Activated CD4-positive, alpha-beta T cell treated with anti-CD3 and anti-CD28 coated beads for 36 hours (primary cell): ENCODE measurements around the gene FREM2. TPM values are rescaled to one million over a fixed set of nuclear protein-coding genes. Genes with fewer than 3 reads are reported as not detected.
A peak's percentile ranks its signal among the peaks of the same experiment; 100 is the strongest.

ENCODE experiments used
- ATAC-seq: fragments of 200-7000 bp; cut with Tn5 transposase; one replicate; pipeline ENCODE4 v1.10.0; 2021; ENCODE audit warnings: mild to moderate bottlenecking, moderate library complexity
- CTCF ChIA-PET: fragments of 350-600 bp; sonication (Branson Sonifier 250); formaldehyde crosslinking; loops from one replicate; lab custom pipeline; 2021; ENCODE audit warnings: antibody characterized with exemption; lab: Charles Lee
- POLR2A ChIA-PET: fragments of 350-600 bp; sonication (Branson Sonifier 250); formaldehyde crosslinking; loops from one replicate; lab custom pipeline; 2021; ENCODE audit warnings: antibody characterized with exemption, inconsistent platforms; lab: Charles Lee
- DNase-seq: peaks from one replicate; pipeline ENCODE4 v3.0.0-alpha.2; 2020
- H3K27ac Mint-ChIP-seq: one replicate; pipeline ENCODE4 v1.8.0; 2021; ENCODE audit warnings: mixed read lengths
- H3K27me3 Mint-ChIP-seq: one replicate; pipeline ENCODE4 v1.8.0; 2021; ENCODE audit warnings: mixed read lengths
- H3K36me3 Mint-ChIP-seq: one replicate; pipeline ENCODE4 v1.8.0; 2021; ENCODE audit warnings: low read depth, mixed read lengths
- H3K4me1 Mint-ChIP-seq: one replicate; pipeline ENCODE4 v1.8.0; 2021; ENCODE audit warnings: mixed read lengths
- H3K4me3 Mint-ChIP-seq: one replicate; pipeline ENCODE4 v1.8.0; 2021; ENCODE audit warnings: mild to moderate bottlenecking, moderate library complexity, mixed read lengths
- H3K9me3 Mint-ChIP-seq: one replicate; pipeline ENCODE4 v1.8.0; 2021; ENCODE audit warnings: low read depth, mixed read lengths
- intact Hi-C, 2 experiments: fragments of 100-400 bp; cut with DNase I in 1 of 2; cut with micrococcal nuclease in 1 of 2; formaldehyde crosslinking; loops; one replicate each; pipeline versions ENCODE4 v1.14.2 to v1.15.1; 2022 to 2024; cut with DNase I, micrococcal nuclease
- total RNA-seq, 2 experiments: library from RNA; stranded (reverse); gene quantifications; one replicate each; pipeline ENCODE4 v1.2.3, GENCODE V29; 2021

Gene FREM2
- total RNA-seq, 2 experiments from 2014 or later: not detected

- no peaks in the 10 kb centered on the region for H3K9me3 Mint-ChIP-seq
- H3K36me3 Mint-ChIP-seq: no peaks in the 10 kb centered on the region
- ChIA-PET CTCF (interaction anchor here (0.6 kb wide), 1 partner anchor 317 kb away, joined by 3 read pairs; no protein-coding TSS in a partner anchor), POLR2A (no interaction called here)
- no peaks in the 10 kb centered on the region for H3K4me1 Mint-ChIP-seq
- DNase-seq (no peak), ATAC-seq (no peak)
- H3K4me3 Mint-ChIP-seq: no peak overlapping the region
- H3K27ac Mint-ChIP-seq: no peak overlapping the region
- peaks cover 8% of the 10 kb centered on the region for H3K27me3 Mint-ChIP-seq
- intact Hi-C loops: no loop called here
These were observed 161.5 kb downstream of the FREM2 start for GRCh38 chr13:38848360-38848759.

- Mint-ChIP-seq H3K9me3 (no peaks in the 10 kb centered on the region), H3K27ac (no peak overlapping the region), H3K27me3 (peaks cover 8% of the 10 kb centered on the region), H3K4me1 (no peaks in the 10 kb centered on the region), H3K4me3 (no peak overlapping the region), H3K36me3 (no peaks in the 10 kb centered on the region)
- intact Hi-C loops: no loop called here
- ChIA-PET CTCF (no interaction called here), POLR2A (no interaction called here)
- DNase-seq: no peak
- no peak for ATAC-seq
These were observed 162.4 kb downstream of the FREM2 start for GRCh38 chr13:38849315-38849714.

- Mint-ChIP-seq H3K36me3 (no peaks in the 10 kb centered on the region), H3K4me1 (peaks cover under 1% of the 10 kb centered on the region), H3K27me3 (peaks cover 6% of the 10 kb centered on the region), H3K9me3 (no peaks in the 10 kb centered on the region), H3K27ac (no peak overlapping the region), H3K4me3 (no peak overlapping the region)
- no peak for DNase-seq
- CTCF ChIA-PET: no interaction called here
- intact Hi-C loops: no loop called here
- POLR2A ChIA-PET: no interaction called here
- ATAC-seq: no peak
These were observed 164.2 kb downstream of the FREM2 start for GRCh38 chr13:38850868-38851626.

GRCh38 chr13:38854226-38854625 lies 167.3 kb downstream of the FREM2 start:
- H3K27ac Mint-ChIP-seq: no peak overlapping the region
- no peaks in the 10 kb centered on the region for H3K9me3 Mint-ChIP-seq
- H3K27me3 Mint-ChIP-seq: peaks cover 8% of the 10 kb centered on the region
- H3K36me3 Mint-ChIP-seq: no peaks in the 10 kb centered on the region
- ATAC-seq (no peak), DNase-seq (no peak)
- intact Hi-C loops: no loop called here
- no peak overlapping the region for H3K4me3 Mint-ChIP-seq
- peaks cover 2% of the 10 kb centered on the region for H3K4me1 Mint-ChIP-seq
- ChIA-PET CTCF (interaction anchor here (1.2 kb wide), 1 partner anchor 10 kb away, joined by 3 read pairs; no protein-coding TSS in a partner anchor), POLR2A (no interaction called here)

GRCh38 chr13:38856065-38856464 lies 169.2 kb downstream of the FREM2 start:
- H3K4me3 Mint-ChIP-seq: no peak overlapping the region
- H3K9me3 Mint-ChIP-seq: no peaks in the 10 kb centered on the region
- no peaks in the 10 kb centered on the region for H3K36me3 Mint-ChIP-seq
- peaks cover 4% of the 10 kb centered on the region for H3K27me3 Mint-ChIP-seq
- ChIA-PET POLR2A (no interaction called here), CTCF (no interaction called here)
- H3K27ac Mint-ChIP-seq: no peak overlapping the region
- no peak for DNase-seq
- peak; percentile 23 for ATAC-seq
- peaks cover 2% of the 10 kb centered on the region for H3K4me1 Mint-ChIP-seq
- intact Hi-C loops: no loop called here

- intact Hi-C loops: no loop called here
- DNase-seq (no peak), ATAC-seq (no peak)
- H3K9me3 Mint-ChIP-seq: no peaks in the 10 kb centered on the region
- no peak overlapping the region for H3K4me3 Mint-ChIP-seq
- no peaks in the 10 kb centered on the region for H3K4me1 Mint-ChIP-seq
- ChIA-PET CTCF (interaction anchor here (1.8 kb wide), 1 partner anchor 9 kb away, joined by 5 read pairs; no protein-coding TSS in a partner anchor), POLR2A (no interaction called here)
- peaks cover 4% of the 10 kb centered on the region for H3K27me3 Mint-ChIP-seq
- H3K36me3 Mint-ChIP-seq: no peaks in the 10 kb centered on the region
- no peak overlapping the region for H3K27ac Mint-ChIP-seq
These were observed 175.6 kb downstream of the FREM2 start for GRCh38 chr13:38862443-38862842.

GRCh38 chr13:38863536-38863935 lies 176.7 kb downstream of the FREM2 start:
- ATAC-seq: no peak
- no peak overlapping the region for H3K27ac Mint-ChIP-seq
- no peaks in the 10 kb centered on the region for H3K9me3 Mint-ChIP-seq
- no peaks in the 10 kb centered on the region for H3K4me1 Mint-ChIP-seq
- DNase-seq: no peak
- H3K36me3 Mint-ChIP-seq: no peaks in the 10 kb centered on the region
- no peak overlapping the region for H3K4me3 Mint-ChIP-seq
- CTCF ChIA-PET: no interaction called here
- POLR2A ChIA-PET: no interaction called here
- intact Hi-C loops: no loop called here
- peaks cover 7% of the 10 kb centered on the region for H3K27me3 Mint-ChIP-seq

GRCh38 chr13:38866649-38867048 lies 179.8 kb downstream of the FREM2 start:
- H3K27ac Mint-ChIP-seq: no peak overlapping the region
- intact Hi-C loops: no loop called here
- no peak overlapping the region for H3K4me3 Mint-ChIP-seq
- CTCF ChIA-PET: interaction anchor here (0.6 to 1.6 kb wide), 2 partner anchors 40 to 172 kb away, joined by 3 to 4 read pairs; no protein-coding TSS in a partner anchor
- ATAC-seq: no peak
- no peaks in the 10 kb centered on the region for H3K9me3 Mint-ChIP-seq
- peaks cover 8% of the 10 kb centered on the region for H3K27me3 Mint-ChIP-seq
- POLR2A ChIA-PET: no interaction called here
- H3K36me3 Mint-ChIP-seq: no peaks in the 10 kb centered on the region
- no peaks in the 10 kb centered on the region for H3K4me1 Mint-ChIP-seq
- DNase-seq: no peak

- ChIA-PET POLR2A (no interaction called here), CTCF (no interaction called here)
- H3K9me3 Mint-ChIP-seq: no peaks in the 10 kb centered on the region
- no peaks in the 10 kb centered on the region for H3K36me3 Mint-ChIP-seq
- intact Hi-C loops: no loop called here
- H3K27ac Mint-ChIP-seq: no peak overlapping the region
- H3K4me1 Mint-ChIP-seq: no peaks in the 10 kb centered on the region
- no peak overlapping the region for H3K4me3 Mint-ChIP-seq
- DNase-seq: no peak
- H3K27me3 Mint-ChIP-seq: peaks cover 13% of the 10 kb centered on the region
- no peak for ATAC-seq
These were observed 181.5 kb downstream of the FREM2 start for GRCh38 chr13:38868399-38868798.

GRCh38 chr13:38868870-38869269 lies 182.0 kb downstream of the FREM2 start:
- no peak for DNase-seq
- no peaks in the 10 kb centered on the region for H3K4me1 Mint-ChIP-seq
- H3K9me3 Mint-ChIP-seq: no peaks in the 10 kb centered on the region
- intact Hi-C loops: no loop called here
- no peak overlapping the region for H3K4me3 Mint-ChIP-seq
- H3K36me3 Mint-ChIP-seq: no peaks in the 10 kb centered on the region
- CTCF ChIA-PET: interaction anchor here (1.5 kb wide), 1 partner anchor 24 kb away, joined by 3 read pairs; no protein-coding TSS in a partner anchor
- peaks cover 14% of the 10 kb centered on the region for H3K27me3 Mint-ChIP-seq
- no peak for ATAC-seq
- H3K27ac Mint-ChIP-seq: no peak overlapping the region
- POLR2A ChIA-PET: no interaction called here

GRCh38 chr13:38871275-38871674 lies 184.4 kb downstream of the FREM2 start:
- ATAC-seq: no peak
- ChIA-PET CTCF (interaction anchor here (1.0 to 3.5 kb wide), 4 partner anchors 9 to 14 kb away, joined by 3 to 14 read pairs (median 4); no protein-coding TSS in a partner anchor), POLR2A (interaction anchor here (0.6 kb wide), 1 partner anchor 310 kb away, joined by 3 read pairs; no protein-coding TSS in a partner anchor)
- no peak overlapping the region for H3K27ac Mint-ChIP-seq
- H3K27me3 Mint-ChIP-seq: peaks cover 17% of the 10 kb centered on the region
- intact Hi-C loops: loop anchor here (5.0 to 10.0 kb wide), 2 partner anchors 184 to 744 kb away; partner anchors contain the start of gene FREM2 (in 2 of the 2)
- DNase-seq: no peak
- H3K4me3 Mint-ChIP-seq: no peak overlapping the region
- no peaks in the 10 kb centered on the region for H3K9me3 Mint-ChIP-seq
- no peaks in the 10 kb centered on the region for H3K36me3 Mint-ChIP-seq
- no peaks in the 10 kb centered on the region for H3K4me1 Mint-ChIP-seq

- intact Hi-C loops: loop anchor here (2.0 to 10.0 kb wide), 4 partner anchors 185 to 1798 kb away; partner anchors contain the start of gene FREM2 (in 2 of the 2)
- Mint-ChIP-seq H3K36me3 (no peaks in the 10 kb centered on the region), H3K9me3 (no peaks in the 10 kb centered on the region), H3K4me1 (no peaks in the 10 kb centered on the region), H3K27ac (no peak overlapping the region), H3K4me3 (no peak overlapping the region), H3K27me3 (peaks cover 17% of the 10 kb centered on the region)
- CTCF ChIA-PET: interaction anchor here (0.6 to 3.5 kb wide), 5 partner anchors 10 to 877 kb away, joined by 3 to 14 read pairs (median 4); no protein-coding TSS in a partner anchor
- DNase-seq (peak; percentile 68), ATAC-seq (peak; percentile 33)
- POLR2A ChIA-PET: no interaction called here
These were observed 185.8 kb downstream of the FREM2 start for GRCh38 chr13:38872693-38873092.
